Measurements from ENCODE around the gene MID2.

The MID2 gene

DNA sequence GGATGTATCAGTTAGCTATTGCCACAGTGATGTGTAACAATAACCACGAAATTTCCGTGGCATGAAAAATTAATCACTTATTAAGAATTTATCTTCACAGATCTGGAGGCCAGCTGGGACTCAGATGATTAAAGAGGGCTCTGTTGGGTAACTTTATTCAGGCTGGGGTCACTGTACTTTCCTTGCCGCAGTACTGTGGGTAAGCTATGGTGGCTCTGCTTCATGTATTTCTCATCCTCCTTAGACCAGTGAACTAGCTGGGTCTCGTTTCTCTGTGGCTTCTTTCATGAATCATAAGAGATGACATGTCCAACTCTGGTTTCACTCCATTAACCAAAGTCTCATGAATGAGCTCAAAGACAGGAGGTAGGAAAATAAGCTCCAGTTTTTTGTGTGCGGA, 143.0 kb downstream of the MID2 start:
- no peak for DNase-seq

DNA sequence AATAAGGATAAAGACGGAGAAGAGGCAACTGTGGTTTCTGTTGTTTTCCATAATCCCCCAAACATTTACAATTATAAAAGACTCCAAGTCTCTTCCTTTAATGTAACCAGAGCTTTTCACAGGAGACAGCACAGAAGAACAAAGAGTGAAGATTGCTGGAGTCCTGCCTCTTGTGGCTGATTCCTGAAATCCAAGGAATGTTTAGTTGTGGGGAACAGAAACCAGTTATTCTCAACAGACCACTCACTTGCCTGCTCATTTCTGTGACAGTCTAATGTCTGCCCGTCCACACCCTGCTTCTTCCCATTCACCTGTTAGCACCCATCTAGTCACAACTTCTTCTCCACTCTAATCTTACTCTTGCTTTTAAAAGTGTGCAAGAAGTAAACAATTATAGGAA, 144.4 kb downstream of the MID2 start:
- no peak for DNase-seq

DNA sequence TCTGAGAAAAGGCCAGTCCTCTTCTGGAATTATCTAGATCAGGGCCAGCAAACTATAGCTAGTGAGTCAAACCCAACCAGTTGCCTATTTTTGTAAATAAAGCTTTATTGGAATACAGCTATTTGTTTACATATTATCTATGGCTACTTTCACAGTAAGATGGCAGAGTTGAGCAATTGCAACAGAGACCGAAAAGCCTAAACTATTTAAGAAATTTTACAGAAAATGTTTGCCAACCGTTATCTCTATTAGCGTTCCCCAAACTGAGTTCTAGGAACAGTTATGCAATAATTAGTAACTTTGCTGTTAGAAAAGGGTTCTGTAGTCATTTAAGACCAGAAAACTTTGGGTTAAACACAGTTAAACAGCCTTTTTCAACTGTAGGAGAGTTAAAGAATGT, 146.0 kb downstream of the MID2 start:
- no peak for DNase-seq

Measured in fibroblast of skin of right biceps (primary cell).